ENCODE results near the gene CARF.

The CARF gene

GRCh38 chr2:203022751-203023150 is 110.7 kb downstream of the CARF start:
- peak; percentile 24 for DNase-seq (ENCODE audit: low spot score)

- no peak for DNase-seq (ENCODE audit: low spot score)
These were observed 113.5 kb downstream of the CARF start for GRCh38 chr2:203025592-203025991.

- DNase-seq (ENCODE audit: low spot score): no peak
These were observed 118.5 kb downstream of the CARF start for GRCh38 chr2:203030545-203030944.

- DNase-seq (ENCODE audit: low spot score): no peak
These were observed 118.9 kb downstream of the CARF start for GRCh38 chr2:203030991-203031390.

- no peak for DNase-seq (ENCODE audit: low spot score)
These were observed 121.3 kb downstream of the CARF start for GRCh38 chr2:203033395-203033794.

- DNase-seq (ENCODE audit: low spot score): no peak
These were observed 123.9 kb downstream of the CARF start for GRCh38 chr2:203035879-203036470.
